Gastroesophageal sphincter (tissue), 4 donors: ENCODE results near the gene EXOC6B. TPM values are rescaled to one million over a fixed set of nuclear protein-coding genes. Genes with fewer than 3 reads are reported as not detected.
A peak's percentile ranks its signal among the peaks of the same experiment; 100 is the strongest.
"Not testable (repeated sequence)": the region's sequence is repeated elsewhere in the genome, so short reads cannot be mapped to it uniquely, and the experiment has no call there.

Source experiments
- ATAC-seq: fragments of 150-250 bp; one replicate; pipeline ENCODE4 v1.9.1; 2016; ENCODE audit warnings: mild to moderate bottlenecking, moderate library complexity
- H3K27ac ChIP-seq, 4 donors: fragments of 200-600 bp; sonication (generic) in 3 of 4; 1 replicate in 3 of 4; 2 replicates in 1 of 4; pipeline ENCODE4 v1.5.1; 2016 to 2019
- H3K27me3 ChIP-seq: fragments of 200-600 bp; sonication (generic); one replicate; pipeline ENCODE4 v1.5.1; 2019
- H3K36me3 ChIP-seq, 2 donors: fragments of 200-600 bp; sonication (generic); one replicate each; pipeline ENCODE4 v1.5.1; 2019; ENCODE audit warnings: control low read depth in 1 of 2
- H3K4me1 ChIP-seq, 3 donors: fragments of 200-600 bp; sonication (generic); 1 replicate in 2 of 3; 2 replicates in 1 of 3; pipeline ENCODE4 v1.5.1; 2016 to 2019; ENCODE audit warnings: control low read depth in 2 of 3
- H3K4me3 ChIP-seq, 2 donors: fragments of 200-600 bp; sonication (generic); one replicate each; pipeline ENCODE4 v1.5.1; 2019; ENCODE audit warnings: mild to moderate bottlenecking in 1 of 2, moderate library complexity in 1 of 2
- H3K9me3 ChIP-seq, 3 donors: fragments of 200-600 bp; sonication (generic); one replicate each; pipeline ENCODE4 v1.5.1; 2017 to 2019; ENCODE audit warnings: control low read depth in 2 of 3
- CTCF ChIP-seq, 4 experiments: fragments of 200-600 bp in 2 of 4; fragments of 450-650 bp in 2 of 4; sonication (generic) in 1 of 4; IDR thresholded peaks; one replicate each; pipeline ENCODE4 v1.5.1; 2017 to 2019; ENCODE audit warnings: antibody characterized with exemption in 4 of 4, mild to moderate bottlenecking in 2 of 4, moderate library complexity in 2 of 4
- EP300 ChIP-seq: sonication (generic); formaldehyde crosslinking; IDR thresholded peaks from one replicate; pipeline ENCODE4 v1.6.1; 2017; ENCODE audit warnings: antibody characterized with exemption, mild to moderate bottlenecking
- POLR2A ChIP-seq, 2 donors: fragments of 450-650 bp; IDR thresholded peaks; one replicate each; pipeline ENCODE4 v1.6.1; 2017; ENCODE audit warnings: antibody characterized with exemption in 2 of 2, mild to moderate bottlenecking in 2 of 2, moderate library complexity in 1 of 2
- POLR2AphosphoS5 ChIP-seq: sonication (generic); formaldehyde crosslinking; IDR thresholded peaks from one replicate; pipeline ENCODE4 v1.6.1; 2017; ENCODE audit warnings: antibody characterized with exemption
- WGBS, 2 donors: methylation state at CpG; one replicate each; pipeline ENCODE4 v1.1.5; 2018; ENCODE audit warnings: low coverage in 1 of 2; 5-methylcytosine and 5-hydroxymethylcytosine counted together
- total RNA-seq, 4 donors: library from RNA; depleted of rRNA; stranded (reverse); fragments of >200 nt; gene quantifications; one replicate each; pipeline ENCODE4 v1.1.0, GENCODE V29; 2016

The EXOC6B gene
- total RNA-seq, 4 donors from 2014 or later, result 35.3 to 47.2 (median 41.2) TPM

- peaks cover 0 to 5% of the 10 kb centered on the region in 2 donors for H3K36me3 ChIP-seq
- WGBS, 2 donors, result 25 to 30% methylated on average over 3 to 4 of the region's 4 CpGs
- no peaks in the 10 kb centered on the region for H3K27me3 ChIP-seq
- TF ChIP-seq CTCF (IDR thresholded peaks at IDR 0.05) (no peak), POLR2A (IDR thresholded peaks at IDR 0.05) (no peak), EP300 (no peak), POLR2AphosphoS5 (no peak)
- no peaks in the 10 kb centered on the region for H3K9me3 ChIP-seq
- no peak overlapping the region for H3K4me3 ChIP-seq
- peak; percentile 48 for ATAC-seq
- H3K4me1 ChIP-seq, result peaks cover 0 to 20% (median 0%) of the 10 kb centered on the region in 3 donors
- H3K27ac ChIP-seq, result peak overlapping the region in 3 of 4 donors; percentile 8 to 38 (median 33)
Observed at GRCh38 chr2:72561621-72562318, 264.1 kb downstream of the EXOC6B start.

GRCh38 chr2:72555943-72556342, 269.9 kb downstream of the EXOC6B start:
- TF ChIP-seq POLR2A (IDR thresholded peaks at IDR 0.05), result no peak
- 80 to 100% methylated on average over 1 of the region's 1 CpG for WGBS, 2 donors
- Histone ChIP-seq H3K27ac (no peak overlapping the region), H3K4me3 (no peak overlapping the region), H3K9me3 (peaks cover 0 to 8% (median 0%) of the 10 kb centered on the region in 3 donors), H3K36me3 (peaks cover 0 to 16% of the 10 kb centered on the region in 2 donors), H3K4me1 (peaks cover 0 to 5% (median 0%) of the 10 kb centered on the region in 3 donors), H3K27me3 (no peaks in the 10 kb centered on the region)
- no peak for ATAC-seq

- H3K36me3 ChIP-seq, result peaks cover 0 to 16% of the 10 kb centered on the region in 2 donors
- not testable (repeated sequence) for H3K27ac ChIP-seq, H3K9me3 ChIP-seq, ATAC-seq, H3K4me1 ChIP-seq, H3K27me3 ChIP-seq, H3K4me3 ChIP-seq
- 100% methylated on average over 1 of the region's 1 CpG; no CpG with 5 or more reads in 1 of the 2 donors for WGBS, 2 donors
Observed at GRCh38 chr2:72555363-72555762, 270.5 kb downstream of the EXOC6B start.

- not testable (repeated sequence) for H3K27ac ChIP-seq, H3K27me3 ChIP-seq, ATAC-seq, H3K4me1 ChIP-seq, H3K9me3 ChIP-seq, H3K4me3 ChIP-seq
- WGBS, 2 donors, result 80% methylated on average over 1 of the region's 1 CpG; no CpG with 5 or more reads in 1 of the 2 donors
- peaks cover 0 to 16% of the 10 kb centered on the region in 2 donors for H3K36me3 ChIP-seq
Observed at GRCh38 chr2:72554910-72555309, 270.9 kb downstream of the EXOC6B start.

GRCh38 chr2:72554381-72554780, 271.5 kb downstream of the EXOC6B start:
- no peak for ATAC-seq
- peaks cover 0 to 16% of the 10 kb centered on the region in 2 donors for H3K36me3 ChIP-seq
- no peak overlapping the region for H3K4me3 ChIP-seq
- H3K9me3 ChIP-seq, result peaks cover 0 to 8% (median 0%) of the 10 kb centered on the region in 3 donors
- no peak overlapping the region for H3K27ac ChIP-seq
- no peak for TF ChIP-seq CTCF (IDR thresholded peaks at IDR 0.05)
- TF ChIP-seq EP300, result no peak
- TF ChIP-seq POLR2AphosphoS5, result no peak
- TF ChIP-seq POLR2A (IDR thresholded peaks at IDR 0.05), result no peak
- no peaks in the 10 kb centered on the region for H3K27me3 ChIP-seq
- H3K4me1 ChIP-seq, result no peaks in the 10 kb centered on the region

- H3K9me3 ChIP-seq, result no peaks in the 10 kb centered on the region
- no peaks in the 10 kb centered on the region for H3K4me1 ChIP-seq
- H3K4me3 ChIP-seq, result no peak overlapping the region
- ATAC-seq, result no peak
- no peaks in the 10 kb centered on the region for H3K27me3 ChIP-seq
- 72 to 83% methylated on average over 5 of the region's 5 CpGs for WGBS, 2 donors
- no peak overlapping the region for H3K27ac ChIP-seq
- H3K36me3 ChIP-seq, result no peaks in the 10 kb centered on the region
- TF ChIP-seq EP300 (no peak), POLR2AphosphoS5 (no peak), CTCF (IDR thresholded peaks at IDR 0.05) (no peak), POLR2A (IDR thresholded peaks at IDR 0.05) (no peak)
Observed at GRCh38 chr2:72548081-72548764, 277.6 kb downstream of the EXOC6B start.
